HG02678 (cell line): ENCODE data around the gene NUP85.
"Not testable (repeated sequence)": the region's sequence is repeated elsewhere in the genome, so short reads cannot be mapped to it uniquely, and the experiment has no call there.

ENCODE experiments used
- ATAC-seq: cut with Tn5 transposase; IDR thresholded peaks from one replicate; pipeline ENCODE4 v1.9.1; 2021; ENCODE audit warnings: mild to moderate bottlenecking, moderate library complexity; ENCODE audit not compliant: unreplicated experiment

The NUP85 gene

DNA sequence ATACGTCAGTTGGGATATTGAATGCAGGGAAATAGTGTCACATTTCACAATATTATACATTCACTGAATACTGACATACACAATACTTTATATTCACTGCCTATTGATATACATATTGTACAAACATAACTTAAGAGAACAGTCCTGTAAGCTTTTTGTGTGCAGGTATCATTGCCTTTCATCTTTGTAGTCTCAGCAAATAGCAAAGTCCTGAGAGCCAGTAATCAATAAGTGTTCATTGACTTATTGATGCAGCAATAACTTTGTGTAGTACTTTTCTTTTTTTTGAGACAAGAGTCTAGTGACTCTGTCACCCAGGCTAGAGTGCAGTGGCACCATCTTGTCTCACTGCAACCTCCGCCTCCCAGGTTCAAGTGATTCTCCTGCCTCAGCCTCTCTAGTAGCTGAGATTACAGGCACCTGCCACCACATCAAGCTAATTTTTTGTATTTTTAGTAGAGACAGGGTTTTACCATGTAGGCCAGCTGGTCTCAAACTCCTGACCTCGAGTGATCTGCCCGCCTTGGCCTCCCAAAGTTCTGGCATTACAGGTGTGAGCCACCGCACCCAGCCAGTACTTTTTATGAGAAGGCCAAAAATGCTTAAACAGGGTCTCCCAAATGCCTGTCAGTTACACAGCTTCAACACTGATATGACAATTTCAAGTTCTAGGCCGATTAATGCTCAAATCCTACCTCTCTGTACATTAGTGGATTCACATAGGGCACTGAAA lies 5.4 kb upstream of the NUP85 start:
- no peak for ATAC-seq

DNA sequence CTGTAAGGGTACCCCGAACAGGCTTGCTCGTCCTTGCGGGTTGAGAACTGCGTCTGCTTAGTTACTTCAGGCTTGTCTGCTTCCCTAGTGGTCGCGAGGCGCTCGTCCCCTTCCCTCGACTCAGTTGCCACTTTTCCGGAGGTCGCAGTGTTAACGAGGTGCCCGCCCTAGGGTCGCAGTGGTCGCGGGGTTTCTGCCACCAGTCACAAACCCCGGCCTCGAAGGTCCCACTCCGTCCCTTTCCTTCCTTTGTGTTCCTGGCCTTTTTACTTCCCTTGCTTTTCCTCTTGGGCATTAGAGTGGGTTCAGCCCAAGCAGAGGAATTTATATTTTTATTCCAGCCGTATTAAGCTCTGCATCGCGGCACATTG lies 299 bp downstream of the NUP85 start:
- no peak for ATAC-seq

DNA sequence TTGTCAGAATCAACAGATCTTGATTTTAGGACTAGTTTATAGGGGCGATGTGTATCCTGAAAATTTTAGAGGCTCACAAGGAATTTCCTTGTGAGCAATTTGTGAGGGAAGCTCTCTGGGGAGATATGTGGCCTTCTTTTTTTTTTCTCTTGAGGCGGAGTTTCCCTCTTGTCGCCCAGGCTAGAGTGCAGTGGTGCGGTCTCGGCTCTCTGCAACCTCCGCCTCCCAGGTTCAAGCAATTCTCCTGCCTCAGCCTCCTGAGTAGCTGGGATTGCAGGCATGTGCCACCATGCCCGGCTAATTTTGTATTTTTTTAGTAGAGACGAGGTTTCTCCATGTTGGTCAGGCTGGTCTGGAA lies 1.6 kb downstream of the NUP85 start:
- ATAC-seq, result not testable (repeated sequence)

DNA sequence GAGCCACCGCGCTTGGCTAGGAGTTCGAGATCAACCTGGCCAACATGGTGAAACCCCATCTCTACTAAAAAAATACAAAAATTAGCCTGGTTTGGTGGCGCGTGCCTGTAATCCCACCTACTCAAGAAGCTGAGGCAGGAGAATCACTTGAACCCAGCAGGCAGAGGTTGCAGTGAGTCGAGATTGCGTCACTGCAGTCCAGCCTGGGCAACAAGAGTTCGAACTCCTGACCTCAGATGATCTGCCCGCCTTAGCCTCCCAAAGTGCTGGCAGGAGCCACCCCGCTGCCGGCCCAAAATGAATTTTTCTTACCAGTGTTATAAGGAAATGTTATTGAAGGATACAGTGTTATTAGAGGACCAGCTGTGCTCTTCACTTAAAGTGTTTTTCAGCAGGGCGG lies 2.3 kb downstream of the NUP85 start:
- ATAC-seq, result no peak

DNA sequence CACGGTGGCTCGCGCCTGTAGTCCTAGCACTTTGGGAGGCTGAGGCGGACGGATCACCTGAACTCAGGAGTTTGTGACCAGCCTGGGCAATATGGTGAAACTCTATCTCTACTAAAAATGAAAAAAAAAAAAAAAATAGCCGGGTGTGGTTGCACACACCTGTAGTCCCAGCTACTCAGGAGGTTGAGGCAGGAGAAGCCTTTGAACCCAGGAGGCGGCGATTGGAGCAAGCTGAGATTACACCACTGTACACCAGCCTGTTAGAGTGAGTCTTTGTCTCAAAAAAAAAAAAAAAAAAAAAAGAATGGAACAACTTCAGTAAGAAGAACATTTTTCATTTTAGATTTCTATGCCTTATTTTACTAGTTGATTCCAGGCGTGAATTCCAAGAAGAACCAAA lies 2.7 kb downstream of the NUP85 start:
- no peak for ATAC-seq

DNA sequence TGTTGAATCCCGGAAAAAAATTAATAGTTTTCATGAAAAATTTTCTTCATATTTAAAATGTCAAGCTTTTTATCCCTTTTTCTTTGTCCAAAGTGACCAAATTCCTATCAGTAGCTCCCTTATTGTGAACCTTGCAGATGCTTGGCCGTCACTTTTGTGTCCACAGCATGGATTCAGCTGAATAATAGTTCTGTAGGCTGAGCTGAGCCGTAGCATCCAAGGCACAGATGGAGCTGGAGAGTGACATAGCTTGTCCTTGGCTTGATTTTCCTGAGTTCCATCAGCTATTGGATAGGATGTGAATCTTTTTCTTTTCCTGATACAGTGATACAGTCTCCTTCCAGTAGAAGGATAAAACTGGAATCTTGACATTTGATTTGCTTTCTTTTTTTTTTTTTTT lies 3.6 kb downstream of the NUP85 start:
- no peak for ATAC-seq

DNA sequence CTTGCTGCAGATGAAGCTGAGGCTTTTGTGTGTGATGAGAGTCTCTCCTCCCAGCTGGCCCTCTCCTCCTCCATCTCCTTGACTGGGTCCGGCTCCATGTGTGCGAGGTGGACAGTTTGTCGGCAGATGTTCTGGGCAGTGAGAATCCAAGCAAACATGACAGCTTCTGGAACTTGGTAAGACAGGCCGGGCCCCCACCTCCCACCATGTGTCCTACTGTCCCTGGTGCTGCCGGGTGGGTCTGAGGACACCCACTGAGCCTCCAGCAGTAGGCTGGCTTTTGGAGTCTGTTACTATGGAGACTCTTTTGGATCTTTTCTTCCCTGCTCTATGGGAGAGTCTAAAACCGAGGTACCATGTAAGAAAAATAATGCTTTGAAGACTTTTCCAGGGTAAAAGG lies 12.7 kb downstream of the NUP85 start:
- ATAC-seq, result no peak

DNA sequence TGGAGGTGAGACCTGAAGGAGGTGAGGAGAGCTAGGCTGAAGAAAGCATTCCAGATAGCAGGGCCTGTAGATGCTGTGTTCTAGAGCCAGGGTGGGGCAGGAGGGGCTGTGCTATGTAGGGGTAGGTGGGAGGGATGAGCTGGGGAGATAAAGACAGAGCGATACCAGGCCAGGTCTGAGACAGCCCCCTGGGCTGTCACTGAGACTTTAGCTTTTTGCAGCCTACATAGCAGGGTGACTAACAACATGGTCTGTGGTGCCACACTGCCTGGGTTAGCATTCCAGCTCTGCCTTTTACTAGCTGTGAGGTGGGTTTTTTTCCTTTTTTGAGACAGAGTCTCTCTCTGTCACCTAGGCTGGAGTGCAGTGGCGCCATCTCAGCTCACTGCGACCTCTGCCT lies 14.3 kb downstream of the NUP85 start:
- ATAC-seq, result no peak

DNA sequence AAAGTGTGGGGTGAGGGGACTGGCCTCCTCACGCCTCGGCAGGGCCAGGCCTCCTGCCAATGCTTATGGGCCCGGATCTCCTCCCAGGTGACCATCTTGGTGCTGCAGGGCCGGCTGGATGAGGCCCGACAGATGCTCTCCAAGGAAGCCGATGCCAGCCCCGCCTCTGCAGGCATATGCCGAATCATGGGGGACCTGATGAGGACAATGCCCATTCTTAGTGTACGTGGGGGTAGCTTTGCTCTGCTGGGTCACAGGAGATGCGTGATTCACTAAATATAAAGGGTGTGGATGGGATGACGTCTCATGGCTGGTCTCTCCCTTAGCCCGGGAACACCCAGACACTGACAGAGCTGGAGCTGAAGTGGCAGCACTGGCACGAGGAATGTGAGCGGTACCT lies 19.5 kb downstream of the NUP85 start:
- ATAC-seq, result no peak

DNA sequence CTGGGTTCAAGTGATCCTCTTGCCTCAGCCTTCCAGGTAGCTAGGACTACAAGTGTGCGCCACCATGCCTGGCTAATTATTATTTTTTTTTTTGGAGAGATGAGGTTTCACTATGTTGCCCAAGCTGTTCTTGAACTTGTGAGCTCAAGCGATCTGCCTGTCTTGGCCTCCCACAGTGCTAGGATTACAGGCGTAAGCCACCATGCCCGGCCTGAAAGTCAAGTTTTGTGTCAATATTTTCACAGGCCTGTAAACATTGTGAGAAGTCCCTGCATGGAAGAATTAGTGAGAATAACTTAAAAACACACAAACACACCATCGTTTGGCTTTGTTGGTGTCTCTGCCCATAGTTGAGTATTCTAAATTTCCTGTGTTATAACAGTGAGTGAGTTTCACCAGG lies 22.2 kb downstream of the NUP85 start:
- no peak for ATAC-seq

DNA sequence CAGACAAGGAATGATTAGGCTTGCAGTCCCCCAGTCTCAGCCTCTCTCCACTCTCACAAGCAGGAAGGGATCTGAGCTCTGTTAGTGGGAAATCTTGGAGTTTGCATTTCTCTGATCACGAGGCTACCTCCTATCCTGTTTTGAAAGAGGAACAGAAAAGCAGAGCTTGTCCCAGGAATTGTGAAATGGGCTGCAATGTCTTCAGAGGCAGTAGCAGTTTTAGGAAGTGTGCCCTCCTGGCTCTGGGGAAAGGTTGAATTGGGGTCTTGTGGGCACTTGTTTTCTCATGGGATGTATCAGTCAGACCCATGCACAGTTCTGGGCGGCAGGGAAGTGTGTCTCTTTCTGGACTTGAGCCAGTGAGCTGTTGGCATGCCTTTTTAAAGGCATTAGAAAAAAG lies 22.8 kb downstream of the NUP85 start:
- ATAC-seq, result no peak

DNA sequence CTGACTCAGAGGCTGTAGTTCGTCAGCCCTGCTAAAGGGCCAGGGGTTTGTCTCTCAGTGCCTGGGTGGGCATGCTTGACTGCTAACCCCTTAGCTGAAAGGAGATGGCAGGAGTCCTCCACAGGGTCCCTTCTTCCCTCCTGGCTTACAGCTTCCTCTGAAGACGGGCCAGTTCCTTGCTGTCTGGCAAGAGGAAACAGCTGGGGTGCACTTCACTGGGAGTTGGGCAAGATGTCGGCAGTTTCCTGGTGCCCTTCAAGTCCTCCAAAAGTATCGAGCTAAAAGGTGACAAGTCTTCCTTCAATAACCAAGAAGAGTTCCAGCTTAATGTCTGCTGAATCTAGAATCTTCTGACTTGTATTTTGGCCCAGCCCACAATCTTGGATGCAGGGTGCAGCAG lies 23.4 kb downstream of the NUP85 start:
- no peak for ATAC-seq

DNA sequence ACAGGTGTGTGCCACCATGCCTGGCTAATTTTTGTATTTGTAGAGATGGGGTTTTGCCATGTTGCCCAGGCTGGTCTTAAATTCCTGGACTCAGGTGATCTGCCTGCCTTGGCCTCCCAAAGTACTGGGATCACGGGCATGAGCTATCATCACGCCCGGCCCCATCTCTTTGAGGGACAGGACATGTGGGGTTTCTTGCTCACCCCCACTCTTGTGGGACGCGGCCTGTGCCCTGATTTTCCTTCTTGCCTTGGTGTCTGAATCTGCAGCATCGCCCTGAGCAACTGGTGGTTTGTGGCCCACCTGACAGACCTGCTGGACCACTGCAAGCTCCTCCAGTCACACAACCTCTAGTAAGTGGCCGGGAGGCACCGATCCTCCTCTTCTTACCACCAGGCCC lies 25.6 kb downstream of the NUP85 start:
- no peak for ATAC-seq

DNA sequence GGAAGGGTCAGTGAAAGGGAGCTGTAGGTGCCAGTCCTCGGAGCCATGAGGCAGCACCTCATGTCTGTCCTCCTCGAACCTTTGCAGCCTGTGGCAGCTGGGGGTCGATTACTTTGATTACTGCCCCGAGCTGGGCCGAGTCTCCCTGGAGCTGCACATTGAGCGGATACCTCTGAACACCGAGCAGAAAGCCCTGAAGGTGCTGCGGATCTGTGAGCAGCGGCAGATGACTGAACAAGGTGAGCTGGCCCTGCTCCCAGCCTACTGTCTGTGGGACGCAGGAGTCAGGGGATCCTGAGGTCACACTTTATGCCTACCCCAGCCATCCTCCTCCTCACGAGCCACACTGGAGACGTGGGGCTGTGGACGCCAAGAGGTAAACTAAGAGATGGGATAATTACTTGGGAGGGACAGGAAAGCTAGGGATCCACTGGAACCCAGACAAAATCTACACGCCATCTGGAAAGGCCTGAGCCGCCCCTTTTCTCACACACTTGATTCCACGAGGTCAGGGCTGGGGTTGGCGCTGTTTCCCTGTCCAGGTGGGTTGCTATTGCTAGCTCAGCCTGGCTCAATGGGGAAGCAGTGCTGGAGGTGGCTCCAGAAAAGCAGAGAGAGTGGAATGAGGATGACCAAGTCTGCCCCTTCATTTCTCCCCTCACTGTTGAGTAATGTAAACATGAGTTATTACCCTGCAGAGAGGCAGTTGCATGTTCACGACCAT lies 26.4 kb downstream of the NUP85 start:
- ATAC-seq, result no peak

DNA sequence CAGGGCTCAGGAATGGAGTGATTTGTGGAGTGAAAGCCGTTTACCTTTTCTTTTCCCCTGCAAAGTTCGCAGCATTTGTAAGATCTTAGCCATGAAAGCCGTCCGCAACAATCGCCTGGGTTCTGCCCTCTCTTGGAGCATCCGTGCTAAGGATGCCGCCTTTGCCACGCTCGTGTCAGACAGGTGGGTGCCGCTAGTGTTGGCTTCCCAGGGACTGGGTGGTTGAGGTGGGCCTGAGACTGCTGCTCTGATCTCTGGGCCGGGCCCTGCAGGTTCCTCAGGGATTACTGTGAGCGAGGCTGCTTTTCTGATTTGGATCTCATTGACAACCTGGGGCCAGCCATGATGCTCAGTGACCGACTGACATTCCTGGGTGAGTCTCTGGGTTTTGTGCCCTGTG lies 27.3 kb downstream of the NUP85 start:
- ATAC-seq, result no peak

DNA sequence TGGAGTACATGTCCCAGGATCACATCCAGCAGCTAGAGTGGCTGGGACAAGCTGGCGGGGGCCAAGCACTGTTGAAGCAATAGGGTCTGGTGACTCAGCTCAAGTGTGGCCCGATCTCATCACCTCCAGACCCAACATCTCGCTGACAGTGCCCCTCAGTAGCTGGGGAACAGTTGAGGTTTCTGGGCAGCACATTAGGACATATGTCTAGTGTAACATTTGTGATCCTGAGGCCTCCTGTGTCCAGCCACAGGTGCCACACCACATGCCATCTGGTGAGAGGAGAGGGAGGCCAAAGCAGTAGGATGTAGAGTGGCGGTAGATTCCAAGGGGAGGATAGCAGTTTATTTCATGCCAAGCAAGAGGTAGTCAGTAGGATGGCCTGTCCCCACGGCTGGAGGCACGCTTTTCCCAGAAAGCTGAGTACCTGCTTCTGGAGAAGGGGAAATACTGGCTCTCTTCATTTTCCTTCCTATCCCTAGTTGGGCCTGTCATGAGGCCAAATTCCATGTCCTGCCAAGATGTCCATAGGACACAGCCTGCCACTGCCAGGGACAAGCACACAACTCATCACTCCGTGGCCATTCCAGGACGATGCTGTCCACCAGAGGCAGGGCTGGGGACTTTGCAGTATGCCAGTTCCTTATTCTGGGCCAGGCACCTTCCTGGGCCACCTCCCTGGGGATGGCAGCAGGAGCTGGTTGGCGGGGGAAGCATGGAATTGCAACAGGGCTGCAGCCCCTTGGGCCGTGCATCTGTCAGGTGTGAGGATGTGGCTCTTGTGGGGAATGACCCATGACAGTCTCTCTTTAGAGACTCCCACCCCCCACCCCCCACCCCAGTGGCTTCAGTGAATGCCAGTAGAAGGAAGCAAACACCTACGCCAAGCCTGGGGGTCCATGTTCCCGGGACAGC lies 31.9 kb downstream of the NUP85 start:
- ATAC-seq, result no peak

DNA sequence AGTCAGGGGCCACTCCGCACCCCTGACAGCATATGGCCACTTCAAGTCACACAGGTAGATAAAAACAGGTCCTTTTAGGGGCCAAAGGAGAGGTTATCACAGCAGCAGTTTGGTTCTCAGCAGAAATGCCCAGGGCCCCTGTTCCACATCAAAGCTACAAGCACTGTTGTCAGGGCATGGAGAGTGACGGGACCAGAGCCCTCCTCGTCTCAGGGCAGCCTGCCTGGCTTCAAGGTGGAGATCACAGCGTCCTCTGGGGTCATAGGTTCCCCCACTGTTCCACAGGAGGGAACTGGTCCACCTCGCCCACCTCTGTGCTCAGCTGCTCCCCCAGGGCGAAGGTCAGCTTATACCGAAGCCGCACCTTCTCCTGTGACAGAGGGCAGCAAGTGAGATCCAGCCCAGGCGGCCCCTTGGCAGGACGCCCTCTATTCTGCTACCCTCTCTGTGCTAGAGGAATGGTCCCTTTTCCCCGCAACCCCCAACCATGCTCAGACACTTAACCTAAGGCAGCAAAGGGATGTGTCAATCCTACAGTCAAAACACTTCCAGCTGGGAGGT lies 32.6 kb downstream of the NUP85 start:
- no peak for ATAC-seq

DNA sequence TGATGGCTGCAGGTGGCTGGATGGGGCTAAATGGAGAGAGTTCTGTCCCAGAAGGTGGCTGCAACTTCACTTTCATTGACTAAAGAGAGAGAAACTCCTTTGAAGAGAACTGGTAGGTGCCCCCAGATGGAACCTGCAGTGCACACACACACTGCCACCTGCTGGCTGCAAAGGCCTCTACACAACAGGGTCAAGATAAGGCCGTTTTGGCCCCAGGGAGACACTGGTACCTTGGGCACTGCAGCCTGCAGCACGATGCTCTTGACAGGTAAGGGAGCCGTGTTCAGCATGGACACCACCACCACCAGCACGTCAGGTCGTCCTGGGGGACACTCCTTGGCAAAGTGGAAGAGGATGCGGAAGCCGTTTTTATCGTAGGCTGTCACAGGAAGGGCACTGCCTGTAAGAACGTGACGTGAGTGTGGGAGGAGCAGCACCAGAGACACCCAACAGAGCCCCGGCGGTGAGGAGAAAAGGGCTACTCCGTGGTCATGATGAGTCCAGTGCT lies 33.3 kb downstream of the NUP85 start:
- no peak for ATAC-seq

DNA sequence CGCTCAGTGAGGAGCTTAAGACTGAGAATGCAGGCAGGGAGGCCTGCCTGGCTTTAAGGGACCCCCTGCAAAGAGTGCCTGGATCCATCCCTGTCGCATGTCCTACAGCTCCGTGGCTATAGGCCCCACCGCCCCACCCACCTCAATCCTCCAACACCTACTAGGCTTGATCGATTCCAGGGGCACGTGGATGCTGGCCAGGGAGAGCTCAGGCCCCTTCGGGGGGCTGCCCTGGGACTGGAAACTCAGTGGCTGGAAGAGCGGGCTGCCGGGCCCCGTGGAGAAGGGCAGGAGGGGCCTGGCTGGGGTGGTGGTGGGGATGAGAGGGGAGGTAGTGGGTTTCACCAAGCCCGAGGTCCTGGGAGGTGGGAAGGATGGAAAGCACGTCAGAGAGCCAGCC lies 33.7 kb downstream of the NUP85 start:
- ATAC-seq, result no peak

DNA sequence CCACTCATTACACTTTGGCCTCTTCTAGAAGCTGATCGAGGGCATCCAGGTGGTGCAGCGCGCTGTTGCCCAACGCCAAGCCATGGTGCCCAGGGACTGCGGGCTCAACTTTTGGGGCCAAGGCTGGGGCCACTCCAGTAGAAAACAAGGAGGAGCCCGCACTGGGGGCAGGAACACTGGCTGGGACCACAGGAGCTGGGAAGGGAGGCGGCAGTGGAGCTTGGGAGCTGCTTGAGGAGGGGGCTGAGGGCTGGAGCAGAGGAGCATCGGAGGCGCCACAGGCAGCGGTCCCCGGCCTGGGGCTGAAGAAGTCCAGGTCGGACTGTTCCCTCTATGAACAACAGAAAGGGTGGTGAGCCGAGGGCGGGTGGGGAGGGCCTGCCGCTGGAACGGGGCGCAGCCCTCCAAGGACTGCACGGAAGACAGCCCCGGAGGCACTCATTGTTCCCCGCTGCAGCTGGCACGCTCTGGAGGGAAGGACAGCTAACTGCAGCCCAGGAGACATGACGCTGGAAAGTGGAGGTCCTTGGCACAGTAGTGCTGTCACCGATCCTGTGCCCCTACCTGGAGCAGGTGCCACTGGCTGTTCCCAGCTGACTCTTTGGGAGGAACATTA lies 34.4 kb downstream of the NUP85 start:
- no peak for ATAC-seq
